ENCODE measurements around the gene CXCL11.

CXCL11 gene

DNA sequence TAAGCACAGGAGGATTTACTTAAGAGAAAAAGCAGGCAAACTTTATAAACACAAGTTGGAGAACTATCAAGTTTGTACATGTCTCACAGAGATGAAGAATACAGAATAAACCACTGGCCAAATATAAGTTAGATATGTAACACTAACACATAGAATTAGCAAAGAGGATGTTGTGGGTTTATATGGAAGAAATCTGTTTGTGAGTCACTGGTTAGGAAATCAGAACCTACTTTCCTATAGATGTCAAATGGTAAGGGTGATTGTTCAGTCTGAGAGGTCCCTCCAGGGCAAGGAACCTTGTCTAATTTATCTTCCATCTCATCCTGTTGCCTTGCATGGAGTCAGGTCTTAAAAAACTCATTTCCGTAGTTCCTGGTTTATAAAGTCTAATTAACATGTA, 23.9 kb upstream of the CXCL11 start:
- no peak overlapping the region for H3K9ac ChIP-seq (ENCODE audit: low read length)
- H3K4me1 ChIP-seq (ENCODE audit: insufficient read depth, low read length, severe bottlenecking), result no peaks in the 10 kb centered on the region
- no peak overlapping the region for H2AFZ ChIP-seq (ENCODE audit: low read length)
- H3K9me3 ChIP-seq (ENCODE audit: low read length), result no peaks in the 10 kb centered on the region
- H3K27me3 ChIP-seq (ENCODE audit: insufficient read depth, low read length), result no peaks in the 10 kb centered on the region
- no peak overlapping the region for H3K27ac ChIP-seq (ENCODE audit: low read depth, low read length, poor library complexity, severe bottlenecking)
- no peaks in the 10 kb centered on the region for H3F3A ChIP-seq (ENCODE audit: insufficient read depth, low read length)
- no peaks in the 10 kb centered on the region for H4K20me1 ChIP-seq (ENCODE audit: insufficient read depth, low read length)
- TF ChIP-seq, protein P1, sequence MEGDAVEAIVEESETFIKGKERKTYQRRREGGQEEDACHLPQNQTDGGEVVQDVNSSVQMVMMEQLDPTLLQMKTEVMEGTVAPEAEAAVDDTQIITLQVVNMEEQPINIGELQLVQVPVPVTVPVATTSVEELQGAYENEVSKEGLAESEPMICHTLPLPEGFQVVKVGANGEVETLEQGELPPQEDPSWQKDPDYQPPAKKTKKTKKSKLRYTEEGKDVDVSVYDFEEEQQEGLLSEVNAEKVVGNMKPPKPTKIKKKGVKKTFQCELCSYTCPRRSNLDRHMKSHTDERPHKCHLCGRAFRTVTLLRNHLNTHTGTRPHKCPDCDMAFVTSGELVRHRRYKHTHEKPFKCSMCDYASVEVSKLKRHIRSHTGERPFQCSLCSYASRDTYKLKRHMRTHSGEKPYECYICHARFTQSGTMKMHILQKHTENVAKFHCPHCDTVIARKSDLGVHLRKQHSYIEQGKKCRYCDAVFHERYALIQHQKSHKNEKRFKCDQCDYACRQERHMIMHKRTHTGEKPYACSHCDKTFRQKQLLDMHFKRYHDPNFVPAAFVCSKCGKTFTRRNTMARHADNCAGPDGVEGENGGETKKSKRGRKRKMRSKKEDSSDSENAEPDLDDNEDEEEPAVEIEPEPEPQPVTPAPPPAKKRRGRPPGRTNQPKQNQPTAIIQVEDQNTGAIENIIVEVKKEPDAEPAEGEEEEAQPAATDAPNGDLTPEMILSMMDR (IDR thresholded peaks at IDR 0.05; ENCODE audit: low read length), result no peak
- TF ChIP-seq EZH2 (IDR thresholded peaks at IDR 0.05; ENCODE audit: borderline replicate concordance, low read length), result no peak
- H3K79me2 ChIP-seq (ENCODE audit: insufficient read depth, low read length), result no peaks in the 10 kb centered on the region
- H3K9me2 ChIP-seq (ENCODE audit: low read depth, low read length), result no peaks in the 10 kb centered on the region
- H3K36me3 ChIP-seq (ENCODE audit: insufficient read depth, low read length), result no peaks in the 10 kb centered on the region
- H3K4me3 ChIP-seq (ENCODE audit: low read depth, low read length, poor library complexity, severe bottlenecking), result no peak overlapping the region
- no peak overlapping the region for H3K4me2 ChIP-seq (ENCODE audit: low read length)

DNA sequence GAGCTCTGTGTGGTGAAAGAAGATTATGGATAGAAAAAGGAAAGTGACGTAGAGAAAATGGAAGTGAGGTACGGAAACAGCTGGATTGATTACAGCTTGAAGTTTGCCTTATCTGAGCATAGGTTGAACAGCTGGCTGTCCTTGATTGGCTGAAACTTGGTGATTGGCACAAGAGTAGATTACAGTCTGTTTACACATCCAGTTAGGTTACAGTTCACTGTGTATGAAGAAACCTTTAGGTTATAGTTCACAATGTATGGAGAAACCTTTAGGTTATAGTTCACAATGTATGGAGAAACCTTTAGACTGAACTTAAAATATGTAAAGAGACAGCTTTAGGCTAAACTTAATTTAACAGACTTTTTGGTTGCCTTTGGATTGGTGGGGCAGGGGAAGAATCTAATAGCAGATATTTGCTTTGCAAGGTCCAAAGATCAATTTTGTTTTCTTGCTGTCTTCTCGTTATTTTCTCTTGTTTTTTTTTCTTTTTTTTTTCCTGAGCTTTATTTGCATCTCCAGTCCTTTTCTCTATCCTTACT, 23.1 kb upstream of the CXCL11 start:
- no peak for TF ChIP-seq EZH2 (IDR thresholded peaks at IDR 0.05; ENCODE audit: borderline replicate concordance, low read length)
- TF ChIP-seq, protein P1 (IDR thresholded peaks at IDR 0.05; ENCODE audit: low read length), result no peak
- H3K9me2 ChIP-seq (ENCODE audit: low read depth, low read length), result no peaks in the 10 kb centered on the region

DNA sequence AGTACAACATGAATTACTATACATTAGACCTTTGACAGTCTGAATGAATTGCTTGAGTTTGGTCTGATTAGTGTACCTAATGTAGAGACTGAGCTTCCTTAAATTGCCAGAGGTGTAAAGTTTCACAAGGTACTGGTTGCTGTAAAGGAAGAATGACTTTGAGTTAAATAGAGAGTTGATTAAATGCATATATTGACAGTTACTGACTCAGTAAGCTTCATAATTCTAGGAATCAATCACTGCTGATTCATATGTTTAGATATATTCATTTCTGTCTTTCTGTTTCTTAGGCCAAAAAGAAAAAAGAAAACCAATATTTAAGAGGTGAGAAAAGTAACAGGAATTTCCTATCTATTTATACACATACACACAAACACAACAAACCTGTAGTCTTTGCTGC, 22.4 kb upstream of the CXCL11 start:
- no peak overlapping the region for H3K27ac ChIP-seq (ENCODE audit: low read depth, low read length, poor library complexity, severe bottlenecking)
- H3F3A ChIP-seq (ENCODE audit: insufficient read depth, low read length), result no peaks in the 10 kb centered on the region
- TF ChIP-seq, protein P1 (IDR thresholded peaks at IDR 0.05; ENCODE audit: low read length), result no peak
- no peak for TF ChIP-seq EZH2 (IDR thresholded peaks at IDR 0.05; ENCODE audit: borderline replicate concordance, low read length)
- H3K9me3 ChIP-seq (ENCODE audit: low read length), result no peaks in the 10 kb centered on the region
- H4K20me1 ChIP-seq (ENCODE audit: insufficient read depth, low read length), result no peaks in the 10 kb centered on the region
- no peaks in the 10 kb centered on the region for H3K36me3 ChIP-seq (ENCODE audit: insufficient read depth, low read length)
- H3K27me3 ChIP-seq (ENCODE audit: insufficient read depth, low read length), result no peaks in the 10 kb centered on the region
- no peaks in the 10 kb centered on the region for H3K79me2 ChIP-seq (ENCODE audit: insufficient read depth, low read length)
- H3K4me3 ChIP-seq (ENCODE audit: low read depth, low read length, poor library complexity, severe bottlenecking), result no peak overlapping the region
- H2AFZ ChIP-seq (ENCODE audit: low read length), result no peak overlapping the region
- H3K4me1 ChIP-seq (ENCODE audit: insufficient read depth, low read length, severe bottlenecking), result no peaks in the 10 kb centered on the region
- H3K4me2 ChIP-seq (ENCODE audit: low read length), result no peak overlapping the region
- no peak overlapping the region for H3K9ac ChIP-seq (ENCODE audit: low read length)
- no peaks in the 10 kb centered on the region for H3K9me2 ChIP-seq (ENCODE audit: low read depth, low read length)

More for the DNA sequence above, 23.1 kb upstream of the CXCL11 start:
- Histone ChIP-seq H3K36me3 (ENCODE audit: insufficient read depth, low read length) (no peaks in the 10 kb centered on the region), H4K20me1 (ENCODE audit: insufficient read depth, low read length) (no peaks in the 10 kb centered on the region), H3K4me2 (ENCODE audit: low read length) (no peak overlapping the region), H3K27me3 (ENCODE audit: insufficient read depth, low read length) (no peaks in the 10 kb centered on the region), H2AFZ (ENCODE audit: low read length) (no peak overlapping the region), H3K27ac (ENCODE audit: low read depth, low read length, poor library complexity, severe bottlenecking) (no peak overlapping the region), H3K4me1 (ENCODE audit: insufficient read depth, low read length, severe bottlenecking) (no peaks in the 10 kb centered on the region), H3F3A (ENCODE audit: insufficient read depth, low read length) (no peaks in the 10 kb centered on the region), H3K4me3 (ENCODE audit: low read depth, low read length, poor library complexity, severe bottlenecking) (no peak overlapping the region), H3K9me3 (ENCODE audit: low read length) (no peaks in the 10 kb centered on the region), H3K9ac (ENCODE audit: low read length) (no peak overlapping the region), H3K79me2 (ENCODE audit: insufficient read depth, low read length) (no peaks in the 10 kb centered on the region)

Measured in OCI-LY1 (cell line).